ENCODE data around the gene GADD45G. TPM values are rescaled to one million over a fixed set of nuclear protein-coding genes. Genes with fewer than 3 reads are reported as not detected.

GADD45G gene
- total RNA-seq, 1 donor from 2014 or later: 1.9 TPM

- no peak for DNase-seq (ENCODE audit: low spot score, unreplicated experiment)
- Mint-ChIP-seq H3K36me3 (ENCODE audit: insufficient read depth) (no peaks in the 10 kb centered on the region), H3K9me3 (ENCODE audit: low read depth) (no peaks in the 10 kb centered on the region), H3K4me1 (ENCODE audit: low read depth) (peaks cover 7% of the 10 kb centered on the region), H3K27ac (no peak overlapping the region), H3K4me3 (ENCODE audit: low read depth) (no peak overlapping the region), H3K27me3 (peaks cover 27% of the 10 kb centered on the region)
- TF ChIP-seq CTCF (IDR thresholded peaks at IDR 0.05; ENCODE audit: unreplicated experiment): no peak
Measured at GRCh38 chr9:89621676-89622075, 16.9 kb downstream of the GADD45G start.

GRCh38 chr9:89622933-89623861 is 18.4 kb downstream of the GADD45G start:
- Mint-ChIP-seq H3K36me3 (ENCODE audit: insufficient read depth) (no peaks in the 10 kb centered on the region), H3K4me1 (ENCODE audit: low read depth) (peaks cover 10% of the 10 kb centered on the region), H3K9me3 (ENCODE audit: low read depth) (no peaks in the 10 kb centered on the region), H3K27me3 (peaks cover 25% of the 10 kb centered on the region), H3K27ac (no peak overlapping the region), H3K4me3 (ENCODE audit: low read depth) (no peak overlapping the region)
- DNase-seq (ENCODE audit: low spot score, unreplicated experiment): no peak
- no peak for TF ChIP-seq CTCF (IDR thresholded peaks at IDR 0.05; ENCODE audit: unreplicated experiment)

DNA sequence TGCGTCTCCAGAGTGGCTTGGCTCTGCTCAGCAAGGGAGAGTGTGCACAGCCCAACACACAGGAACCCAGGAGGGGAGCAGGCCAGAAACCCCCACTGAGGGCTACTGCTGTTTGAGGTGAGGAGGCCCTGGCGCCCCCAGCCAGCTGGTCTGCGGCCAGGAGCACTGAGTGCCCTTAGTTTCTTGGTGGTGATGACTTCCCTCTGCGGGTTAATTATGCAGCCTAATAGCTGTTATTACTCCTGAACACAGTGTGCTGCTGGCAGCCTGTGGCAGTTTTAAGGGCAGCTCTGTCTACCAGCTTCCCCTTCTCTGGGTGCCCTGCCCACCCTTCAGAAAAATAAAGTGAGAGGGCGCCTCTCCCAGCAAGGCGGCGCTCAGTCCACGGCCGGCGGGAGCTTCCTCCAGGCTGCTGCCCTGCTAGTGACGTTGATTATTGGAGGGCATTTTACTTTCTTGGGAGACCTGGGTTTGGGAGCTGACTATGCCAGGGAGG is 19.2 kb downstream of the GADD45G start:
- H3K9me3 Mint-ChIP-seq (ENCODE audit: low read depth): no peaks in the 10 kb centered on the region
- DNase-seq (ENCODE audit: low spot score, unreplicated experiment): no peak
- peaks cover 10% of the 10 kb centered on the region for H3K4me1 Mint-ChIP-seq (ENCODE audit: low read depth)
- H3K27ac Mint-ChIP-seq: no peak overlapping the region
- no peak for TF ChIP-seq CTCF (IDR thresholded peaks at IDR 0.05; ENCODE audit: unreplicated experiment)
- no peak overlapping the region for H3K4me3 Mint-ChIP-seq (ENCODE audit: low read depth)
- H3K36me3 Mint-ChIP-seq (ENCODE audit: insufficient read depth): no peaks in the 10 kb centered on the region
- H3K27me3 Mint-ChIP-seq: peaks cover 30% of the 10 kb centered on the region

DNA sequence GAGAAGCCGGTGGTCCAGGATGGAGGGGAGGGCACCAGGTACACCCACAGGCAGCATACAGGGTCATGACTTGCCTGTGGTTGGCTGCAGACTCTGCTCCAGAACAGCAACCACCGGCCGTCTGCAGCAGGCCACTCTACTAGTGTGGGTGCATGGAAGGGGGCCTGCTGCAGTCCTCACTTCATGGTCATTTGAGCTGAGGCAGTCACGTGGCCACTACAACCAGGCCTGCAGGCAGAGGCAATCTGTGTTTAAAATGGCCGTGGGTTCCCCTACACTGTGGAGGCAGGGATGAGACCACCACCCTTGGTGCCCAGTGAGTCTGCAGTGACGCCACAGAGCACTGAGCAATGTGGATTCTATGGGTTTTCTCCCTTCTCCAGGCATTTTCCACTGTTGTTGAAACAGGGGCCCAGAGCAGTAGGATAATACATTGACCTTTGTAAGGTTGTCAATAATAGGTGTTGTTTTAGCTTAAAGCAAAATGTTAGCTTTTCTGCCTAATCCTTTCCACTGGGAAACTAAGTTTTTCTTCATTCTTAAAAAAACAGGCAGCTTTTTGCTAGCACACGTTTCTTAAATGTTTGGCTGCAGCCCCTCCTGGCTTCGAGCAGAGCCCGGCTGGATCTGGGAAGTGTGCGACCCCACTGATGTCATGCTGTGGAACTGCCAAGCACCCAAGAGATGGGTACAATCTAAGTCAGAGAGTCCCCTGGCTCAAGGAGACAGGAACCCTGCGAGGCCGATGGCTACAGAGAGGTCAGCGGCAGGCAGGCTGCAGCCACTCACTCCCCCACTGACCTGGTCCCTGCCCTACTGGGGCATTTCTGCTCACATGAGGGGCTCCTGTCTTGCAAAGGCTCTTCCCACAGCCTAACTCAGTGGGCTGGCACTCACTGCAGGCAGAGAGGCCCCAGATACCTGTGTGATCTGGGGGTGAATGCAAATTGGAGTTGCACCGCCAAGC is 21.2 kb downstream of the GADD45G start:
- H3K27ac Mint-ChIP-seq: no peak overlapping the region
- no peak overlapping the region for H3K4me3 Mint-ChIP-seq (ENCODE audit: low read depth)
- no peaks in the 10 kb centered on the region for H3K9me3 Mint-ChIP-seq (ENCODE audit: low read depth)
- no peak for DNase-seq (ENCODE audit: low spot score, unreplicated experiment)
- H3K27me3 Mint-ChIP-seq: peaks cover 36% of the 10 kb centered on the region
- TF ChIP-seq CTCF (IDR thresholded peaks at IDR 0.05; ENCODE audit: unreplicated experiment): no peak
- no peaks in the 10 kb centered on the region for H3K36me3 Mint-ChIP-seq (ENCODE audit: insufficient read depth)
- peaks cover 10% of the 10 kb centered on the region for H3K4me1 Mint-ChIP-seq (ENCODE audit: low read depth)

- no peak overlapping the region for H3K4me3 Mint-ChIP-seq (ENCODE audit: low read depth)
- H3K4me1 Mint-ChIP-seq (ENCODE audit: low read depth): peaks cover 10% of the 10 kb centered on the region
- no peaks in the 10 kb centered on the region for H3K9me3 Mint-ChIP-seq (ENCODE audit: low read depth)
- peaks cover 40% of the 10 kb centered on the region for H3K27me3 Mint-ChIP-seq
- H3K36me3 Mint-ChIP-seq (ENCODE audit: insufficient read depth): no peaks in the 10 kb centered on the region
- DNase-seq (ENCODE audit: low spot score, unreplicated experiment): no peak
- no peak for TF ChIP-seq CTCF (IDR thresholded peaks at IDR 0.05; ENCODE audit: unreplicated experiment)
- H3K27ac Mint-ChIP-seq: no peak overlapping the region
Measured at GRCh38 chr9:89626741-89627265, 22.0 kb downstream of the GADD45G start.

All from progenitor cell of endocrine pancreas (in vitro differentiated cells).